NCI-H2171 treated with DMSO at 0.1 percent for 48 hours (cell line): ENCODE data around the gene PHC1.

Source experiments
- DNase-seq: peaks from one replicate; lab custom pipeline; 2025; lab: John Stamatoyannopoulos, UW

PHC1 gene

DNA sequence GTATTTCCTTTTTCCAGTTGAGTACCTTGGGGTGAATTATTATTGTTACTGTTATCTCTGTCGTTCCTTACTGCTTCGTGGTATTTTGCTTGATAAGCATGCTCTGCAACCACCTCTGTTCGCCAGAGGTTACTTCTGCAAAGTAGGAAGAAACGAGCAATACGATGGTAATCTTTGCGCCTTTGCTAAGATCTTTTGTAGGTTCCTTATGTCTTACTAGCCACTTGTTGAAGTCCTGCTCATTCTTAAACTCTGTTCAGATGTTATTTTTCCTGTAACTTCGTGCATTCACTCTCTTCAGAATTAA lies 35.9 kb downstream of the PHC1 start:
- DNase-seq: no peak

DNA sequence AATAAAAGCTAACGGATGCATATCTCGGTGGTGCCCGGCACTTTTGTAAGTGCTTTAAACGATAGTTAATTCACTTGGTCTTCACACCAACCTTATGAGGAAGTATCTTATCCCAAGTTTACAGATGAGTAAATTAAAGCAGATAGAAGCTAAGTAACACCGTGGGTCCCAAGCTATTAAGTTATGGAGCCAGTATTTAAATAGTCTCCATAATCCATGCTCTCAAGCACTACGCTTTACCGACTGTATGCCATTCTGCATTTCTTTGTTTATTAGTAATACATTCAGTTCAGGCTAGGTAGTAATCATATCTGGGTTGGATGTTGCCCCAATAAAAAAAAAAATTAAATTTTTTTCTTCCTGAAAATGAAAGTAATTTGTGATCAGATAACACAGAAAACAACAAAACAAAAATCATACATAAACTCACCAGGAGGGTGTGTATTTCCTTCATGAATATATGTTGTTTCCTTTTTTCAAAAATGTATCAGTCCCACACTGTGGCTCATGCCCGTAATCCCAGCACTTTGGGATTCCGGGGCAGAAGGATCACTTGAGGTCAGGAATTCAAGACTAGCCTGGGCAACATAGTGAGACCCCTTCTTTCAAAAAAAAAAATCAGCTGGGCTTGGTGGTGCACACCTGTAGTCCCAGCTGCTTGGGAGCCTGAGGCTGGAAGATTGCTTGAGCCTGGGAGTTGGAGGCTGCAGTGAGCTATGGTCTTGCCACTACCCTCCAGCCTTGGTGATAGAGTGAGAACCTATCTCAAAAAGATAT lies 36.6 kb downstream of the PHC1 start:
- DNase-seq: no peak

DNA sequence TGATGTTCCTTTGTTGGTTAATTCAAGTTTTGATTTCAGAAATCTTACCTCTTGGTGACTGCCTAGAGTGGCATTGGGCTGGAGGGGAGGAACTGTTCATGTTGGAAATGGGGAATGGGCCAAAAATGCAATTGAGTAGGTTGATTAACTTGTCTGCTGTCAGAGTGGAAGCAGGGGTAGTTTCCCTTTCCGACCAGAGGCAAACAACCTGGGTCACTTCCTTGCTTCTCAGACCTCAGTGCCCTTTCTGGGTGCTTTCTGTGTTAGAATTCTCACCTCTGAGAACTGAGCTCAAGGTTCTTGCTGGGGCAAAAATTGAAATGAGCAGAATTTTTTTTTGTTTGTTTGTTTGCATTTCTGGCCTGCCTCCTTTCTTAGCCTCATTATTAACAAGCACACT lies 37.4 kb downstream of the PHC1 start:
- DNase-seq: no peak

DNA sequence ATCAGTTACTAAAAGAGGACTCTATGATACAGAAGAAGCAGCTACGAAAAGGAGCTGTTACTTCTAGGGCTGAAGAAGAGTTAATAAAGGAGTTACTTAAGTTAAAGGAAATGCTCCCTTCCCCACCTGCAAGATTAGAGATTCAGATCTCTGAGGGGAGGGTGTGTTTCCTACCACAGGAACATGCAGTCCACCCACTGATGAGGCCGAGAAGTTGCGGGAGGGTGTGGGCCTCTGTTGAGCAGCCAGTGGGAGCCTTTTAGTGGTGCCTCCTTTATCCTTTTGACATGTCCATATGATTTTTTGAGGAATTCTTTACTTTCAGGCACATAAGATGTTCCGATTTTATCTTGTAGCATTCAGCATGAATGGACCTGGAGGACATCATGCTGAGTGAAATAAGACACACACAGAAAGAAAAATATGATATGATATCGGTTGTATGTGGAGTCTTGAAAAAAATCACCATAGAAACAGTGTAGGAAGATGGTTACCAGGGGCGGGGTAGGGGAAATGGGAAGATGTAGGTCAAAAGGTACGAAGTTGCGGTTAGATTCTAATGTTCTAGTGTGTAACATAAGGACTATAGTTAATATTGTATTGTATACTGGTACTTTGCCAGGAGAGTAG lies 39.6 kb downstream of the PHC1 start:
- no peak for DNase-seq

DNA sequence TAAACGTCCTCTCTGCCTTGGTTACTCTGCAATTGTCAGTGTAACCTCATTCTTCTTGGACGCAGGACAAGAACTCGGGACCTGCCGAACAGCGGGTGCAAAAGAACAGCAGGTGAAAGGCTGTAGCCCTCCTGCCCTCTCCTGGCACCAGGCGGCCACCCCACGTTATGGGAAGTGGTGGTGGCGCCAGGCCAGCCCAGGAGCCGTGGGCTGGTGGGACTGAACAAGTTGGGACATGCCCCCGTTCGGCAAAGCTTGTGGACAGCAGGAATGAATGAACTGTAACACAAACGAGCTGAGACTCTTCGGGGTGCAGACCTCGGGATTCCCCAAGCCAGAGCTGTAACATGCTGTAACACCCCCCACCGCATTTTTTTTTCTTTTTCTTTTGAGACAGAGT lies 41.8 kb downstream of the PHC1 start:
- no peak for DNase-seq

GRCh38 chr12:8956772-8957171 lies 42.5 kb downstream of the PHC1 start:
- DNase-seq: no peak

DNA sequence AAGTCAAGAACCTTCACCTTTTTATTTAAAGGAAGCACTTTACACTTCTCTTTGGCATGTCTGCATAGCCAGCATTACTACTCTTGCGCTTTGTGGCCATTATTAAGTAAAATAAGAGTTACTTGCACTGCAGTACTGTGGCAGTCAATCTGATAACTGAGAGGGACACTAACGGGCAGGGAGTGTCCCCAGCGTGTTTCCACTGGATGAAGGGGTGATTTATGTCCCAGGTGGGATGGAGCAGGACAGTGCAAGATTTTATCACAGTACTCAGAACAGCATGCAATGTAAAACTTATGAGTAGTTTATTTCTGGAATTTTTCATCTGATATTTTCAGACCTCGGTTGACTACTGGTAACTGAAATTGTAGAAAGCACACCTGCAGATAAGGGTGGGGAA lies 43.3 kb downstream of the PHC1 start:
- no peak for DNase-seq

DNA sequence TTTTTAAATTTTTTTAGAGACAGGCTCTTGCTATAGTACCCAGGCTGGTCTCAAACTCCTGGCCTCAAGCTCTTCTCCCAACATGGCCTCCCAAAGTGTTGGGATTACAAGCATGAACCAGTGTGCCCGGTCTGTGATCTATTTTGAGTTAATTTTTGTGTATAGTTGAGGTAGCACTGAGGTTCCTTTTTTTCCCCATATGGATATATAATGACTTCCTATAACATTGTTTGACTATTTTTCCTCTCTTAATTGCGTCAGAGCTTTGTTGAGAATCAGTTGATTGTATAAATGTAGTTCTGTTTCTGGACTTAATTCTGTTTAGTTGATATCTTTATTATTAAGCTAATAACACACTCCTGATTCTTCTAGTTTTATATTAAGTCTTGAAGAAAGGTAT lies 43.8 kb downstream of the PHC1 start:
- DNase-seq: no peak

DNA sequence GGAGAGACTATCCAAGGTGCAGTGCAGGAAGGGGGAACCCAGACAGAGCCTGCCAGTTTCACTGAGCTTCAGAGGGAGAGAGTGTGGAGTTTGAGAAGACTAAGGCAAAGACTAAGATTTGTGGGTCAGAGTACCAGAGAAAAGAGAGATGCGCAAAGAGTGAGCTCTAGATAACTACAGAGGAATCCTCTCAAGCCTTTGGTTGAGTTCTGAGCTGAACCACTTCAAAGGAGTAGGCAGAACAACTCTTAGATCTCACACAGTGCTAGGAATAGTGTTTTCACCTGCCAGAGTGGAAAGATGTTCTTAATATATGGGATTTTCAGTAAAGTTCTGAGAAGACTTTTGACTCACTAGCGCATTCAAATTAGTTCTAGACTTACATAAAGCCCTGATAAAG lies 45.9 kb downstream of the PHC1 start:
- no peak for DNase-seq

DNA sequence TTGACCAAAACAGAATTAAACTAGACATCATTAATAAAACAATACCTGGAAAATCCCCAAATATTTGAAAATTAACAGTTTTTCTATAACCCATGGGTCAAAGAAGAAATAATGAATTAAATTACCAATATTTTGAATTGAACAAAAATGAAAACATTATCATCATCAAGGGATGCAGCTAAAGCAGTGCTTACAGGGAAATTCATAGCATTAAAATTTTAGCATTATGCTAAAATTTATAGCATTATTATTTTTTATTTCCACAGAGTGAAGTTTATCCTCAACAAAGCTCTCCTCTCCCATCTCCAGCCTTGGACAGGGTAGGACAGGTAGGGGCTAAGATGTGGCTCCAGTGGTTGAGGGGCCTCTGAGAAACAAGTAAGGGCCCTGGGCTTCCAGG lies 54.5 kb downstream of the PHC1 start:
- DNase-seq: no peak

- DNase-seq: no peak
These were observed 55.6 kb downstream of the PHC1 start for GRCh38 chr12:8969861-8970411.

- no peak for DNase-seq
These were observed 56.1 kb downstream of the PHC1 start for GRCh38 chr12:8970432-8970831.

- no peak for DNase-seq
These were observed 65.8 kb downstream of the PHC1 start for GRCh38 chr12:8980137-8980536.

- DNase-seq: no peak
These were observed 71.0 kb downstream of the PHC1 start for GRCh38 chr12:8985213-8985754.

- no peak for DNase-seq
These were observed 72.9 kb downstream of the PHC1 start for GRCh38 chr12:8987163-8987562.

DNA sequence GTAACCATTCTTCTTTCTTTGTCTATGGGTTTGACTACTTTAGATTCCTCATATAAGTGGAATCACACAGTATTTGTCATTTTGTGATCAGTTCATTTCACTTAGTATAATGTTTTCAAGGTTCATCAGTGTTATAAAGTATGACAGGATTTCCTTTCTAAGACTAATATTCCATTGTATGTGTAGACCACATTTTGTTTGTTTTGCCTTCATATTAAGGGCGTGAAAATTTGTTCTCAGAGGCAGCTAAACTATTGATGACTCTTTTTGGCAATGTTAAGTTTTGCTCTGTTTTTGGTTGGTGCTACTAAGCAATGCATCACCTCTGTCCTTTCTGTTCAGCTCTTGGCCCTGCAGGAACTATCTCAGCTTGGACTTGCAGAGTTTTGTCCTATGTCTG lies 73.4 kb downstream of the PHC1 start:
- no peak for DNase-seq

DNA sequence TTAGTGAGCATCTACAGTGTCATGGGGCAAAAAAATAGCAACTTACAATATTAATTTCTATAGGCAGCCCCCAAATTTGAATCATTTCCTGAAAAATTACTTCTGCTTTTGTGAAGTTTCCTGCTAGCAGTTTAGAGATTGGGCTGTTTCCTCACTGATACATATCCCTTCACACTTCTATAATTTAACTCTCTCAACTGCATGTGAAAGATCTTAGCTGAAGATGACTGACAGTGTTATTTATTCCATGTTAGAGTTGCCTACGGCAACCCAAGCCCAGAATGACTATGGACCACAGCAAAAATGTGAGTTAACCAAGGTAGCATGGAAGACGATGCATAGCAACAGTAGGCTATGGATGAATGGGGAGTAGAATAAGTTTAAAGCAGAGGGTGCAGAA lies 75.1 kb downstream of the PHC1 start, which contains the start of gene KLRG1:
Gene KLRG1, plus strand, starts transcription at position 134 of the 400 bp plus-strand sequence. Its CDS starts 90 bp downstream, at position 224.
- no peak for DNase-seq
